Measurements from ENCODE around the gene GTF2H4. TPM values are rescaled to one million over a fixed set of nuclear protein-coding genes. Genes with fewer than 3 reads are reported as not detected.

Gene GTF2H4
- total RNA-seq, 4 donors from 2014 or later, result 27.4 to 96.6 (median 65.2) TPM; not detected in 1

GRCh38 chr6:30951907-30952469, 44.0 kb downstream of the GTF2H4 start:
- no peak for DNase-seq
- TF ChIP-seq CTCF (IDR thresholded peaks at IDR 0.05) (no peak), POLR2A (IDR thresholded peaks at IDR 0.05) (no peak)
- H3K36me3 ChIP-seq, result no peaks in the 10 kb centered on the region
- intact Hi-C loops (cut with DNase I; ENCODE audit: low total_unique reads), result no loop called here
- no peak overlapping the region for H3K27ac ChIP-seq
- no peaks in the 10 kb centered on the region for H3K9me3 ChIP-seq
- no peak overlapping the region for H3K4me3 ChIP-seq
- no peaks in the 10 kb centered on the region for H3K4me1 ChIP-seq
- H3K27me3 ChIP-seq, result no peaks in the 10 kb centered on the region

- intact Hi-C loops (cut with DNase I; ENCODE audit: low total_unique reads), result no loop called here
- Histone ChIP-seq H3K36me3 (no peaks in the 10 kb centered on the region), H3K27me3 (no peaks in the 10 kb centered on the region), H3K4me1 (no peaks in the 10 kb centered on the region), H3K4me3 (peak overlapping the region; percentile 33 to 43), H3K27ac (peak overlapping the region in 1 of 2 donors; percentile 36), H3K9me3 (no peaks in the 10 kb centered on the region)
- no peak for DNase-seq
- TF ChIP-seq CTCF (IDR thresholded peaks at IDR 0.05) (no peak), POLR2A (IDR thresholded peaks at IDR 0.05) (no peak)
These were observed 46.8 kb downstream of the GTF2H4 start for GRCh38 chr6:30954631-30955366.

- intact Hi-C loops (cut with DNase I; ENCODE audit: low total_unique reads), result no loop called here
- no peaks in the 10 kb centered on the region for H3K9me3 ChIP-seq
- no peak for TF ChIP-seq CTCF (IDR thresholded peaks at IDR 0.05)
- TF ChIP-seq POLR2A (IDR thresholded peaks at IDR 0.05), result no peak
- H3K27ac ChIP-seq, result peak overlapping the region; percentile 36 to 43
- no peaks in the 10 kb centered on the region for H3K4me1 ChIP-seq
- H3K4me3 ChIP-seq, result peak overlapping the region; percentile 33 to 43
- DNase-seq, result peak; percentile 42 to 76
- H3K36me3 ChIP-seq, result no peaks in the 10 kb centered on the region
- no peaks in the 10 kb centered on the region for H3K27me3 ChIP-seq
These were observed 47.5 kb downstream of the GTF2H4 start for GRCh38 chr6:30955367-30956042.

- no peaks in the 10 kb centered on the region for H3K36me3 ChIP-seq
- no peaks in the 10 kb centered on the region for H3K27me3 ChIP-seq
- TF ChIP-seq POLR2A (IDR thresholded peaks at IDR 0.05), result no peak
- no peak for TF ChIP-seq CTCF (IDR thresholded peaks at IDR 0.05)
- H3K27ac ChIP-seq, result no peak overlapping the region
- H3K4me1 ChIP-seq, result no peaks in the 10 kb centered on the region
- H3K9me3 ChIP-seq, result no peaks in the 10 kb centered on the region
- no peak overlapping the region for H3K4me3 ChIP-seq
- intact Hi-C loops (cut with DNase I; ENCODE audit: low total_unique reads), result no loop called here
- DNase-seq, result no peak
These were observed 49.7 kb downstream of the GTF2H4 start for GRCh38 chr6:30957716-30958115.

Measured in uterus (tissue), 4 donors.